ENCODE results near the gene SLAMF6.
A peak's percentile ranks its signal among the peaks of the same experiment; 100 is the strongest.
"Not testable (repeated sequence)": the region's sequence is repeated elsewhere in the genome, so short reads cannot be mapped to it uniquely, and the experiment has no call there.

Gene SLAMF6

DNA sequence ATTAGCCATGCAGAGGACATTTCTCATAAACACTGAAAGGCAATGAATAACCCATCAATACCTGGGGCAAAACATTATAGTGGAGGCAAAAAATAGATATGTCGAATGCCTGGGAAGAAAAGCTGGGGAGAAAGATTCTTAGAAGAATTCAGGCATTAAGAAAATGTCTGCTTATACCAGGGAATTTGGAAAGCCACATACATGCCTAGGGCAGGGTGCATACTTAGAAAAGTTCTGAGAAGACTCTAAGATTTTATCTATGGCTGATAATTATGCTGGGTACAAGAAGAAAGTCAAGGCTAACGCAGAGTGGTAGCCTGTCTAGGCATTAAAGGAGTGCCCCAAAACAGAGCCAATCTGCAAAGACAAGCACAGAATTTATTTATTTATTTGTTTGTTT is 18.4 kb downstream of the SLAMF6 start:
- ATAC-seq (no peak), DNase-seq (no peak)

DNA sequence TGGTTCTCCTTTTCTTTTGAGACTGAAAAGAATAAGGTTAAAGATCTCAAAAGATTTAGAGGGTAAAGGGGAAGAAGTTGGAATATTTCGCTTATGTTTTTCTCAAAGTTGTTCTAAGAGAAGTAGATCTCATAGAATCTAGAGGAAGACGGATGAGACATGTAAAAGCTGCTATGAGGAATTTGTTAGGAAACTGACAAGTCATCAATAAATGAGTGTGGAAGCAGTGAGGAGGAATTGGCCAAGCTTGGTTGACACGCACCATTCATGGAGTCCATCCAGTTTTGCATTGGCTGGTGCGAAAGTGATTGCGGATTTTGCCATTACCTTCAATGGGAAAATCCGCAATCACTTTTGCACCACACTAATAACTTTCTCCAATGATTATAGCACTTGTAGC is 20.0 kb downstream of the SLAMF6 start:
- DNase-seq: no peak
- no peak for ATAC-seq

DNA sequence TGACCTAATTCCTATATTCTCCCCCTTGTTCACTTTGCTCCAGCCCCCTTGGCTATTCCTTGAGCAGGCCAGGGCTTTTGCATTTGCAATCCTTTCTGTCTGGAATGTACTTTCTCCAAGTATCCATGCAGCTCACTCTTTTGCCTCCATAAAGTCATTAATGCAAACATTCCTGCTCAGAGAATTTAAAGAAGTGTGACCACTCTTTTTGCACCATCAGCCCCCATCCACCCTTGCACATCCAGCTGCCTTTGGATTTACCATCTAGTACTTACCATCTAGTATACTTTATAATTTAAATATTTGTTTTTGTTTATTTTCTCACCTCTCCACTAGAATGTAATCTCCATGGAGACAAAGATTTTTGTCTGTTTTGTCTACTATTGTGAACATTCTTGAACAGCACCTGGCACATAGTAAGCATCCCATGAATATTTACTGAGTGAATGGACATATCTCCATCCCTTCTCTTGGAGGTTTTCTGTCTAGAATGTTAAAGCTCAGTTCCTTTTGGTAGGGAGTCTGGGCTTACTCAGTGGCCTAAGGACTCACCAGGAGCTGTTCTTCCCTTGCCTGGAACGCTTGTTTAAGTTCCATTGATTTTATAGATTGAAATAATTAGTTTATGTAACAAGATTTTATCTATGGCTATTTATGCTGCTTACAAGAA is 22.6 kb downstream of the SLAMF6 start:
- DNase-seq: no peak
- ATAC-seq: no peak

DNA sequence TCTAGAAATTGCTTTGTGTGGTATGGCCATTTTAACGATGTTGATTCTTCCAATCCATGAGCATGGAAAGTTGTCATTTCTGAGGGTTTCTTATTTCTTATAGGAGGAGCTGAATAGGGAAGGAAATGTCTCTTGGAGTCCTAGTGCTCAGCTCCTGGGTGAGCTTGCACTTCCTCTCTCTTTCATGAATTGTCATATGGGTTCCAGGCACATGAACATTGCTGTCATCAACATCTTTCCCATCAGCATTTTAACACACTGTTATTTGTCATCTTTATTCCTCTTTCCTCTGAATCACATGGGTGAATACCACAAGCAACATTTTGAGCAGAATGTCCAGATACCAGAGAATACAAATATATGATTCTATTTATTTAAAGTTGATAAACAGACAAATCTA is 23.4 kb downstream of the SLAMF6 start:
- no peak for ATAC-seq
- DNase-seq: no peak

DNA sequence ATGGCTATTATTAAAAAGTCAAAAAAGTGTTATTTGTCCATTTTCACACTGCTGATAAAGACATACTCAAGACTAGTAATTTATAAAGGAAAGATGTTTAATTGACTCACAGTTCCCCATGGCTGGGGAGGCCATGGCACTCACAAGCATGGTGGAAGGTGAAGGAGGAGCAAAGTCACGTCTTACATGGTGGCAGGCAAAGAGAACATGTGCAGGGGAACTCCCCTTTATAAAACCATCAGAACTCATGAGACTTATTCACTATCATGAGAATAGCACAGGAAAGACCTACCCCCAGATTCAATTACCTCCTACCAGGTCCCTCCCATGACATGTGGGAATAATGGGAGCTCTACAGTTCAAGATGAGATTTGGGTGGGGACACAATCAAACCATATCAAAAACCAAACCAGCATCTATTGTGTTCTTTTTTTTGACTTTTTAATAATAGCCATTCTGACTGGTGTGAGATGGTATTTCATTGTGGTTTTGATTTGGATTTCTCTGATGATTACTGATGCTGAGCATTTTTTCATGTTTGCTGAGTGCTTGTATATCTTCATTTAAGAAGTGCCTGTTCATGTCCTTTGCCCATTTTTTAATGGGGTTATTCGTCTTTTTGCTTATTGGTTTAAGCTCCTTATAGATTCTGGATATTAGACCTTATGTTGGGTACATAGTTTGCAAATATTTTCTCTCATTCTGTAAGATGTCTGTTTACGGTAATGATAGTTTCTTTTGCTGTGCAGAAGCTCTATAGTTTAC is 24.6 kb downstream of the SLAMF6 start:
- DNase-seq, ATAC-seq: not testable (repeated sequence)

DNA sequence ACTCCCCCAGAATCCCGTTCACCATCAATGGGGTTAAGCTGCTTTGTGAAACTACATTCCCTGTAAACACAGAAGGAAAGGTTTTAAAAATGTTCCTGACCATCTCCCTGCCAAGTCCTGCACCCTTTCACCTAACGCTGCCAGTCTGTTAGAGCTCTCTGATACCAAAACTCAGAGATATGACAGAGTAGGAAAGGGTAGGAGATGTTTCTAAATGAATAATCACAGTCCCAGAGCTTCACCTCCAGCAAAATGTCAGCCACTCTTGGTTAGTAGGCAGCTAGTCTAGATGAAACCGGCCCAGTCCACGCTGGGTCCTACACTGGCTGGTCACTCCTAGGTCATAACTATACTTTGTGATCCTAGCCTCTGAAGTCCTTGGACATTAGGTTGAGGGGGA is 26.7 kb downstream of the SLAMF6 start:
- ATAC-seq (peak; percentile 81), DNase-seq (no peak)

DNA sequence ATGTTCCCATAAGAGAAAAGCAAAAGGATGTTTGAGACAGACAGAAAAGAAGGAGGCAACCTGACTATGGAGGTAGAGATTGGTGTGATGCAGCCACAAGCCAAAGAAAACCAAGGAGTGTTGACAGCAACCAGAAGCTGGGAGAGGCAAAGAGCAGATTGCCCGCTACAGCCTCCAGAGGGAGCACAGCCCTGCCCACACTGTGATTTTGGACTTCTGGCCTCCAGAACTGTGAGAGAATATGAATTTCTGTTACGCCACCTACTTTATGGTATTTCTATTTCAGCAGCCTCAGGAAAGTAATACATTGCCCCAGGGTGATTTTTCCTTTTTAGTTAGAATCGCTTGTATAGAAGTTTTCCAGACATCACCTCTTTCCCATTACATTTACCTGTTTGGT is 28.4 kb downstream of the SLAMF6 start:
- no peak for ATAC-seq
- DNase-seq: no peak

DNA sequence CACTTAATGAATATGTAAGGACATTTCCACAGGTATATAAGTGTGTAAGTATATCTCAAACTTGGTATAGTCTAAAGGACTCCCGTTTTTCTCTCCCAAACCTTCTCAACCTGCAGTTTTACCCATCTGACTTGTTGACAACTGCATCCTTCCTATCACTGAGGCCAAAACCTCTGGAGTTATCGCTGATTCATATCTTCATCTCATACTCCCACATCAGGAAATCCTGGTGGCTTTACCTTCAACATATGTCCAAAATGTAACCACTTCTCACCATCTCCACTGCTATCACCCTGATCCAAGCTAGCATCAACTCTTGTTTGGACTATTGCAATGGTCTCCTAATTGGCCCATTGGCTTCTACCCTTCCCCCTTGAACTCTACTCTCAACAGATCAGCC is 30.4 kb downstream of the SLAMF6 start:
- ATAC-seq: peak; percentile 29
- DNase-seq: no peak

DNA sequence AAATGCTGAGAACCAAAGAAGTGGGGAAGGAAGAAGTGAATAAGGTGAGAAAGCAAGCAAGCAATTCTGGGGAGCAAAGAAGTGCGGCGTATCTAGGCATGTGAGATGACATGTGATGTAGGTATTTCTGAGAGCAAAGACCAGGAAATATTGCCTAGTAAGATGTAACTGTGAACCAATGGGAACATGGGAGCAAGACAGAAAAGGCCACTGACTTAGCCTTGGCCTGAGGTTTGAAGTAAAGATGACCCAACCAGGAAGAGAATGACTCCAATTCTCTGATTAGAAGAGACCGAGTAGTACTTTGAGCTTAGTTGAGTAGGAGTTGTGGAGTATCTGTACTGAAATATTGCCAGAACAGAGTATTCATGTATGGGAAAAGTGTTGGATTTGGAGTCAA is 31.1 kb downstream of the SLAMF6 start:
- ATAC-seq (no peak), DNase-seq (no peak)

DNA sequence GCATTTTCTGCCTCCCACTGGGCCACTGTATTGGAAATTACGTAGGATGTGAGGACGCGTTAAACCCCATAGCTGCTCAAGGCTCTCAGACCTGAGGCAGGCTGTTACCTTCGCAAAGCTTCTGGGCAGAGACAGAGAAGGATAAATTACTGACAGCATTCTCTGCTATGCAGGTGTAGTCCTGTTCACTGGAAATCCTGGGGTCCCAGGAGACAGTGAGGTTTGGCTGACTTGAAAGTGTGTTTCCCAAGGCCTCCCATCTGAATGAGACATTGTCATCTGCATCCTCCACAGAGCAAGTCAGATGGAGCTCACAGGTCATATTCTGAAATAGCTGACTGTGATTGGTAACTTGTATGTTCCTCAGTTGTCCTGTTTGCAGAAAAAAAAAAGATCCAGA is 32.0 kb downstream of the SLAMF6 start:
- DNase-seq: no peak
- no peak for ATAC-seq

DNA sequence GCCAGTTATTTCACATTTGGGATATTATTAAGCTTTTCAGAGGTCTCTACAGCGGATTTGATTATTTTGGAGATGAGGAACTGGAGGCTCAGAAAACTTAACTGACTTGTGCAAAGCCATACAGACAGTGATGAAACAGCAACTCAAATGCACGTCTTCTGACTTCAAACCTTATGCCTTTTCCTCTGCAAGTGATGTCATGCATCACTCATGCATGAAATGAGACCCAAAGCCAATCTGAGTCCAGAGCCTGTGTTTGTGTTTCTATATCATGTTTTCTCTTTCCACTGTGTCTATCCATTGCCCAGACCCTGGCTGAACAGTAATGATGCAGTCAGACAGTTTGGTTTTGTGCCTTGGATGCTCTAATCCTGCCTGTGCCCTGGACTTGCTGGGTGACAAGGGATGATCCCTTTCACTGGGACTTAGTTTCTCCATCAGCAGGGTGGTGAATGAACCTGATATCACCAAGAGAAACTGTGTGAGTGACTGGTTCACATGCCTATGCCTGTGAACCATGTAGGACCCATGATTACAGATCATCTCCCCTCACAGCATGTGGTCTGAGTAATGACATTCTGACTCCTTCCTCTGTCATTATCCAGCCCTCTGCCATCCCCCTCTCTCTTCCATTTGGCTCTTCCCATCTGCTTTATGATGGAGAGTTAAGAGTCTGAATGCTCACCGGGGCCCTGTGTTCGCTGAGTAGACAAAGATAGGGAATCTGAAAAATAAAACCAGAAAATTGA is 33.4 kb downstream of the SLAMF6 start:
- DNase-seq: no peak
- ATAC-seq: no peak

DNA sequence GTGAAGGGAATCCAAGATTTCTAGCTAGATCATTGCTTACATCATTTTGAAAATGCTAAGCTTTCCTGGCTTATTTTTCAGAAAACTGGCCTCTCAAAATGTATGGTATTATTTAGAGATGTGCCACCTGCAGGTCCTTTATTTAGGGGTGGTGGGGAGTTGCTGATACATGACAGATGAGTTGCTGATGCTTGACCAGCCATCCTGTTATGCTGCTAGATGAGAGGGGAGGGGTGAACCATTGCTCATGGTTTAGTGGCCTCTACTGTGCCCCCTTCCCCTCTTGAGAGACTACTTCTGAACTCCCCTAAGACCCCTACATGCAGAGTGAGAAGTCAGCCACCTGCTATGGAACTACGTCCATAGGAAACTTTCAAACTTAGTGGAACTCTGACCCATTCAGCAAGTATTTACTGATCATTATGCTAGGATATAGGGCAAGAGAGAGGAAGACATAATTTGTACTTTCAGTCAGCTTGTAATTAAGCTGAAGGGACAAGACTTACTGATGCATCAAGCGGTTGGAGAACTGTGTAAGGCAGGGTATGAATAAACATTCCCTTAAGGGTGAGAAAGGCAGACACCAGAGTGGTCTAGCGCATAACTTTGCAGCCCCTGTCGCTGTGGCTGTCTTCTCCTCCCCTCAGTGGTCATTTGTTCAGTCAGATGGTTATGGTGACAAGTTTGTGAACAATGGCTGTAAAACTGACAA is 34.6 kb downstream of the SLAMF6 start:
- ATAC-seq (no peak), DNase-seq (no peak)

DNA sequence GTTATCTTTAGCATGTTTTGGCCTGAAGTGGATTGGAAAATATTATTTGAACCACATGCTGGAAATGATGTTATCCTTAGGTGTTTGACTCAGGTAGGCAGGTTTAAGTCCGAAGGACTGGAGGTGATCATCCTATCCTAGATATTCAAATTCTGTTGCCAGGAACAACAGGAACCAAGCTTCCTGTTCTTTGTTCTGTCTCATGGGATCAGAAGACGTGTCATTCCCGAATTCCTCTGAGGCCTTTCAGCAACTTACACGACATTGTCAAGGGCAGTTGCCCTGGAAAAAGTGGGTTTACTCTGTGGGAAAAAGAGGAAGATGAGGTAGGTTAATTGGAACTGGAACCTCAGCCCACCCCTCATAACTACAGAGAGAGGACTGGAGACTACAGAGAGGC is 36.6 kb downstream of the SLAMF6 start:
- no peak for ATAC-seq
- no peak for DNase-seq

DNA sequence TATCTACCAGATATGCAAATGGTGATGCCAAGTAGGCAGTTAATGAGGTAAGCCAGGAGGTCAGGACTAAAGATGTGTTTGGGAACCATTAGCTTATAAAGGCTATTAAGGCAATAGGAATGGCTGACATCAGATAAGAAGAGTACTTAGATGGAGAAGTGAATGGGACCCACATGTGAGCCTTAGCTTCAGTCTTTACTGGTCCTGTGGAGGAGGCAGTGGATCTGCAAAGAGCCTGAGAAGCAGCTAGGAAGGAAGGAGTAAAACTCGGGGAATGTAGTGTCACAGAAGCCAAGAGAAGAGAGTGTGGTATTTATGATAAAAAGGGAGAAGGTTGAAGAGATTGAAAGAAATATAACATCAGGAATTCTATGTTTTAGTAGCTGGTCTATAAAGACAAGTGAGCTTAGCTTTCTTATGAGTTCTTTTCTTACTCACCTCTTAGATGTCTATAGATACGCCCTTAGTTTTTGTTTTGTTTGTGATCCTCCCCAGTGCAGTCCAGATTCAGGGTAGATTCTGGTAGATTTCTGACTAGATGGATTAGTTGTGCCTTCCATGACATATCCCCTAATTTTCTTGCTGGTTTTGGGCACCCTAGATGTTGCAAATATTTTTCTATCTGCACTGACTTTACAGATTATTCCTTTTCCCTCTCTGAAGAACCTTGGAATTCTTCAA is 39.4 kb downstream of the SLAMF6 start:
- ATAC-seq (peak; percentile 68), DNase-seq (no peak)

DNA sequence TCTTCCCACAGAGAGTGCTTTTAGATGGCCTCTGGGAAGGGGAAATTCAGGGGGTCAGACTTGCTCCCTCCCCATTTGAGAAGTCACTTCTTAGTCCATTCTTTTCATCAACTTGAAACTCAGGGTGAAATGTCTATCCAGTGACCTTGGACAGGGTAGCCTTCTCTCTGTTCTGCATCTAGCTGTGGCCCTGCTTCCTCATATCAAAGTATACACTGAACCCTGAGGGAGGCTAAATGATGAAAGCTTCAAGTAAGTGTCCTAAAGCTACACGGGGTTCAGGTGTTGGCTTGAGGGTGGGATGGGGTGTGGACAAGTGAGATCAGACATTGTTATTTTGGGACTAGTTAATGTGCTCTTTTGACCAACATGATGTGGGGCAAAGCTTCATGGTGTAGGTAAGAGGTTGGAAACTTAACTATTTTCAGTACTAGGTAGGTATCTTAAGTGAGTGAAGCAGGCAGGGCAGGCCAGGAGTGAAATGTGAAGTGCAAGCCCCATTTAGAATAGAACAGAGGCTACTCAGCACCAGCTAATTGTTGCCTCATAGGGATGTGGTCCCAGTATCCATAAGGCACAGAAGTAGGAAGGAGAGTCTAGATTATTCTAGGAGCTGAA is 41.0 kb downstream of the SLAMF6 start:
- no peak for DNase-seq
- no peak for ATAC-seq

DNA sequence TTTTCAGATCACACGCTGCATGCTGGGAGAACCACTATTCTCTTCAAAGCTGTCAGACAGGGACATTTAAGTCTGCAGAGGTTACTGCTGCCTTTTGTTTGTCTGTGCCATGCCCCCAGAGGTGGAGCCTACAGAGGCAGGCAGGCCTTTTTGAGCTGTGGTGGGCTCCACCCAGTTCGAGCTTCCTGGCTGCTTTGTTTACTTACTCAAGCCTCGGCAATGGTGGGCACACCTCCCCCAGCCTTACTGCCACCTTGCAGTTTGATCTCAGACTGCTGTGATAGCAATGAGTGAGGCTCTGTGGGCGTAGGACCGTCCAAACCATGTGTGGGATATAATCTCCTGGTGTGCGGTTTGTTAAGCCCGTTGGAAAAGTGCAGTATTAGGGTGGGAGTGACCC is 42.3 kb downstream of the SLAMF6 start:
- ATAC-seq, DNase-seq: not testable (repeated sequence)

DNA sequence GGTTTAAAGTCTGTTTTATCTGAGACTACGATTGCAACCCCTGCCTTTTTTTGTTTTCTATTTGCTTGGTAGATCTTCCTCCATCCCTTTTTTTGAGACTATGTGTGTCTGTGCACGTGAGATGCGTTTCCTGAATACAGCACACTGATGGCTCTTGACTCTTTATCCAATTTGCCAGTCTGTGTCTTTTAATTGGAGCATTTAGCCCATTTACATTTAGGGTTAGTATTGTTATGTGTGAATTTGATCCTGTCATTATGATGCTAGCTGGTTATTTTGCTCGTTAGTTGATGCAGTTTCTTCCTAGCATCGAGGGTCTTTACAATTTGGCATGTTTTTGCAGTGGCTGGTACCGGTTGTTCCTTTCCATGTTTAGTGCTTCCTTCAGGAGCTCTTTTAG is 44.0 kb downstream of the SLAMF6 start:
- not testable (repeated sequence) for DNase-seq, ATAC-seq

DNA sequence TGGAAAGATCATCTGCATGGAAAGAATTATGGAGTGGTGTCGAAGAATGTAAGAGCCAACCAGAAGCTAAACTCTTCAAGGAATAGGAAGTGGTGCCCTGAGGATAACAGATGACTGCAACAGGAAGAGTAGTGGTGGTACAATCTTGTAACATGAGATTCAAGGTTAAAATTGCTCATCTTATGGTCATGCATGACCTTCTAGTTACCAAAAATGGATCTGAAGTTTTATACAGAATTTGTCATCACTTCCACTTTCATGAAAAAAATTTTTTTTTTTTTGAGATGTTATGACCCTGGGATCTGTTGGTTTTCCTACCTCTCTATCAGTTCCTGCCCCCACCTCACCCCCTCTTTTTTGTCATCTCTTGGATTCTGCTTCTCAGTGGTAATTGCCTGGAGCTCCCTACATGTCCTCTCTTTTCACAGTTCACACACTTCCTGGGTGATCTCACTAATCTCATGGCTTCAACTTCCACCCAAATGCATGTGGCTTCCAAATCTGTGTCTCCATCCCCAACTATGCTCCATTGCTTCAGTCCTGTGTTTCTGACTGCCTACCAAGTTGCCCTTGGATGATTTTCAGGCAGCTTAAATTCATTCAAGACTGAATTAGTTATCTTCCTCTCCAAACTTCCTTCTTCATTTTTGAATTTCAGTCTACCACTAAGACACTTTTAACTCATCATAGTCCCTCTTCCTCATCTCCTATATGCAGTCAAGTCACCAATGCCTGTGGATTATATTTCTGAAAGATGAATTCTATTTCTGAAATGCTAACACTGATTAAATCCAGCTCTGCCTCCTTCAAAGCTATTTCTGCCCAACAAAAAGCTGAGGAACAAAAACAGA is 48.4 kb downstream of the SLAMF6 start:
- DNase-seq (no peak), ATAC-seq (peak; percentile 96)

DNA sequence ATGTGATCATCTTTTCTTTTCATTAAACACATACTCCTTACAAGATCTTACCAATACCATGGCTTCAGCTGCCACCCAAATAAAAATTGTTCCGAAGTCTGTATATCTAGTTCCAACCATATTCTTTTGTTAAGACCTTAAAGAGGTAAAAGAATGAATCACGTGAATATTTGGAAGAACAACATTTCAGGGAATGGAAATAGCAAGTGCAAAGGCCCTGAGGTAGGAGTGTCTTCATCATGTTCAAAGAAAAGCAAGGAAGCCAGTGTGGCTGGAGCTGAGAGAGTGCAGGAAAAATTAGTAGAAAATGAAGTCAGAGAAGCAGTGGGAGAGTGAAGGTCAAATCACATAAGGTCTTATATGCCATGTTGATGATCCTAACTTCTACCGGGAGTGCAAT is 50.9 kb downstream of the SLAMF6 start:
- no peak for ATAC-seq
- DNase-seq: no peak

DNA sequence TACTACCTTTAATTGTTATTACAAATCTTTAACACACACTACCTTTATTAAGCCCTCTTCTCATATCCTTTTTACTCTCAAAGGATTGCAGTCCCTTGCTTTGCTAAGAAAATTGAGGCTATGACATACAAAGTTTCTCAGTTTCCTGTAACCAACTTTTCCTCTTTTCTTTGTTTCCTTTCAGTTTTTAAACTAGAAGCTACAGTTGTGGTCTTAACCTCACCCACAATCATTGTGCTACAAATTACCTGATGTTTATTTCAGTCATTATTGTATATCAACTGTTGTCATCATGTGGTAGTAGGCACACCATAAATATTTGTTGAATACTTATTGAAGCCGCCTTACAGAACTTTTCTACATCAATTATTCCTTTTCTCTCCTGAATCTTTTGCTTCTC is 51.8 kb downstream of the SLAMF6 start:
- DNase-seq: no peak
- ATAC-seq: no peak

DNA sequence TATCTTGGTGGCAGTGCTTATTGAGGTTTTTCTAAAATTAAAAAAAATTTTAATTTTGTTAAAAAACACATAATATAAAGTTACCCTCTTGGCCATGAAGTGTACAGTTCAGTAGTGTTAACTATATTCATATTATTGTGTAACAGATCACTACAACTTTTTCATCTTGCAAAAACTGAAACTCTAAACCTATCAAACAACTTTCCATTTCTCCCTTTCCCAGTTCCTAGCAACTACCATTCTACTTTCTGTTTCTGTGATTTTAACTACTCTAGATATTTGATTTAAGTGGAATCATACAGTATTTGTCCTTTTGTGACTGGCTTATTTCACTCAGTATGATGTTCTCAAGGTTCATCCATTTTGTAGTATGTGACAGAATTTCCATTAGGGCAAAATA is 55.5 kb downstream of the SLAMF6 start:
- no peak for DNase-seq
- ATAC-seq: peak; percentile 15

All from stimulated activated naive CD8-positive, alpha-beta T cell treated with anti-CD3 and anti-CD28 coated beads, Interleukin-15, Interleukin-2, amounts not matched to agents 100 U/mL and 50 U/mL, for 24 hours (primary cell).